A204.1 (cell line): Measurements from ENCODE around the gene SUPT5H.
"Not testable (repeated sequence)": the region's sequence is repeated elsewhere in the genome, so short reads cannot be mapped to it uniquely, and the experiment has no call there.

ENCODE experiments used
- FAIRE-seq: peaks from 2 replicates; lab custom pipeline; 2012; peaks lifted over from hg19 to GRCh38; lab: Jason Lieb, UNC

SUPT5H gene

DNA sequence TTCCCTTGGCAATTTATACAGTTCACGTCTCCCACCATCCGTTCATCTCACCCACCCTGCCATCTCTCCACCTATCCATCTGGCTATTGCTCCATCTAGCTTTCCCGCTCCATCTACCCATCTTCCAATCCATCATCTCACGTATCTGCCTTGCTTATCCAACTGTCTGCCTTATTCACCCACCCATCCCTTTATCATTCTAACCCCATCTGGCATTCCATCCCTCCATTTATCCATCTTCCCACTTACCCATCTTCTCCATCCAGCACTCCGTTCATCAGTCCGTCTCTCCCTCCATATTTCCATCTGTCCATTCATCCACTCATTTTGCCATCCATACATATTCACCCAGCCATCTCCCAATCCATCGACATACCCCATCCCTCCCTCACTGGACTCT is 19.6 kb upstream of the SUPT5H start:
- FAIRE-seq, result no peak

DNA sequence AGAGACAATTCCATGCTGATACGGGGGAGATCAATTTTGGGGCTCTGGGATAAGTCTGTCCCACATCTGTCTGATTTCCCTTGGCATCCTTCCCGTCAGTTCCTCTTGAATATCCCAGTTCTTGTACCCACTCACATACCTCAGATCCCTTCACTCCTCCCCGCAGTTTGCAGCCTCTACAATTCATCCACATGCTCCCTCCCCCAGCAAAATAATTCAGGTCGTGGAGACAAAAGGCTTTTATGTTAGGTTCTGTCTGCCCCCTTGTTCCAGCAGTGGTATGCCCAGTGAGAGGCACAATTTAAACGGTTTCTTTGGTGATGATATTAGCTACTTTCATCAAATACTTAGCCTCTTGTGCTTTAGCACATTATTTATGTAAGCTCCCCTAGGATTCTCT is 19.2 kb upstream of the SUPT5H start:
- FAIRE-seq, result no peak

DNA sequence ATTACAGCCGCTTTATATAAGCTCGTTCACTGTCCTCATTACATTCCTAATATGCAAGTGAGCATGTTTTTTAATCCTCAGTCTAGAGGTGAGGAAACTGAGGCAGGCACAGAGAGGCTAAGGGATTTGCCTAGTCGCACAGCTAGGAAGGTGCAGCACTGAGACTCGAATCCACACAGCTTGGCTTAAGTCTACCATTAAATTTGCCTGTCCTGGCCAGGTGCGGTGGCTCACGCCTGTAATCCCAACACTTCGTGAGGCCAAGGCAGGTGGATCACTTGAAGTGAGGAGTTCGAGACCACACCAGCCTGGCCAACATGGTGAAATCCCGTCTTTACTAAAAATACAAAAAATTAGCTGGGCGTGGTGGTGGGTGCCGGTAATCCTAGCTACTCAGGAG is 17.7 kb upstream of the SUPT5H start:
- FAIRE-seq, result no peak

DNA sequence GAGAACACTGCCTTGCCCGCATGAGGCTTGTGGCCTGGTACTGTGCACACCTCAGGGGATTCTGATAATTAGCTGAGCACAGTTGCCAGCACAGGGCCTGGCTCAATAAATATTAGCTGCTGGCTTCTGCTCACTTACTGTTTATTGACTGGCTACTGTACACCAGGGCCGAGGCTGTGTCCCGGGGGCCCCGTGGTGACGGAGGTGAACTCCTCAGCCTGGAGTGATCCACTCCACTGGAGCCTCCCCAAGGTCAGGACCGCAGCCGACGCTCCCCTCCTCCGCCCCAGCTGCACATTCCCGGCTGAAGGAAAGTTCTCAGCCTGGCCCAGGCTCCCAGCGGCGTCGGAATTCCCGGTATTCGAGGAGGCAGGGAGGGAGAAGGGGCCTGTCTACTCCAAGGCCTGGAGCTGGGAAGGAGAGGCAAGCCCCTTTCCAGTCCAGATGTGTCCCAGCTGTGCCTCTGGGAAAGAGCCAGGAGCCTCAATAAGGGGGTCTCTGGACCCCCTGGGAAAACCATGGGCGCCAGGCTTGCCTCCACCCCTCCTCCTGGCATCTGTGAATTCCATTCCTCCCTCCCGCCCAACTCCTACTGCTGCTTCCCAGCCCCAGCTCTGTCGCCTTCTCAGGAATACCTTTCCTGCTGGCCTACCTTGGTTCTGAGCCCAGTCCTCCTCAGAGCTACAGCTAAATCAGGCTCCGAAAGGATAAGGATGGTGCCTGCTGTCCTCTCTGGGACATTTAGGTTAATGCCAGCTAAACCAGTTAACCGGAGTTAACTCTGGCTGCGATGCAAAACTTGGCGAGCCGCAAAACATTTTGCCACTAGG is 16.9 kb upstream of the SUPT5H start:
- FAIRE-seq, result peak; percentile 25

- FAIRE-seq, result no peak
Observed at GRCh38 chr19:39430675-39431593, 14.4 kb upstream of the SUPT5H start.

GRCh38 chr19:39432677-39433025 is 12.7 kb upstream of the SUPT5H start:
- no peak for FAIRE-seq

DNA sequence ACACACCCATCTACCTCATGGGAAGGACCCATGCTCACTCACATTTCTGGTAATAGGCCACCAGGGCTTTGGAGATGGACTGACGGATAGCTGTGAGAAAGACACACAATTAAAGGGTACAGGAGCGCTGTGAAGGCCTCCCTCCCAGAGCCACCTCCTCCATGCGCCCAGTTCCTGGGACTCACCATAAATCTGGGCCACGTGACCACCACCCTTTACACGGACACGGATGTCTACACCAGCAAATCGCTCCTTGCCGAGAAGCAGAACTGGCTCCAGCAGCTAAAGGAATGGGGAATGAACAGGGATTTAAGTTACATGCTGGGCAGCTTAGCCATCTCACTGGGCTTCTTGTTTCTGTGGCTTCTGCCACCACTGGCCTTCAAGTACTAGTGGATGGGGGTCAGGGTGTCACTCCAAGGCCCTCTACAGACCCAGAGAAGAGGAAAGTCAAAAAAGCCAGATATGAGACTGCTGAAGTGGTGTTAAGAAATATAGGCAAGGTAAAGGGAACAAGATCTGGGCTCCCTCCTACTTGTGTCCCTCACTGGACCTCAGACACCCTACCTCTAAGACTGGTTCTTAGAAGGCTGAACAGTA is 11.8 kb upstream of the SUPT5H start:
- FAIRE-seq, result no peak

- no peak for FAIRE-seq
Observed at GRCh38 chr19:39434123-39435076, 11.0 kb upstream of the SUPT5H start.

DNA sequence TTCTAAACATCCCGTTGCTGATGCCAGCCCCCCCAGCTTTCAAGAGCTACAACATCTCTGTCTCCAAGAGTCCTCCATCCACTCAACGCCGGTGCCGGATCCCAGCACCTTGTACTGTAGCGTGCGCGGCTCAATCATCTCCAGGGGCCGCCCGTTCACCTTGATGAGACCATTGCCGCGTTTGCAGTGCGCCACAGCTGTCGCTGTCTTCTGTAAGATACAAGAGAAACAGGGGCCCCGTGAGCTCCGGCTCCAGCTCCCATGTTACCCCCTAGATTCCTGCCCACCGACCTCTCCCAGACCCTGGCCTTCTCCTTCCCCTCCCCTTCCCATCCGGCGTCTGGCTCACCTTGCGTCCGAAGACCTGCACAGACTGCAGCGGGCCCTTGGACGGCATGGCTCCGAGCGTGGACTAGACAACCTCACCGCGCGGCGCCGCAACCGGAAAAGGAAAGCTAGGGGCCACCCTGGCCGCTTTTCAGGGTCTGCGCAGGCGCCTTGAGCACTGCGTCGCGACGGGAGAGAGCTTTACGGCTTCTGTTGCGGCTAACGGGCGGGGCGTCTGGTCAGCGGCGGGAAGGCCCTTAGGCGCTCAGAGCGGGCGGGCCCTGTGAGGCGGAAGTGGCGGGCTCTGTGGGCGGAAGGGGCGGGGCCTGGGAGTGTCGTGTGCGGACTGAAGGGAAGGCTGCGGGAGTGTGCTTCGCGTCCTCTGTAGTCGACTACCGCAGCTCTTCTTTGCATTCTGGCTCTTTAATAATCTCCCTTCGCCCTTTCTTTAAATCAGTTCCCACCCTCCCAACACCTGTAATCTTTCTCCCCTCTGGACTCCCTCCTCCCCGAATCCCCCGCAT is 9.7 kb upstream of the SUPT5H start, which contains the start of gene RPS16:
Gene RPS16 (minus strand): TSS at position 451 of the 851 bp plus-strand sequence. CDS start 54 bp downstream, at position 397.
- FAIRE-seq, result peak; percentile 84

DNA sequence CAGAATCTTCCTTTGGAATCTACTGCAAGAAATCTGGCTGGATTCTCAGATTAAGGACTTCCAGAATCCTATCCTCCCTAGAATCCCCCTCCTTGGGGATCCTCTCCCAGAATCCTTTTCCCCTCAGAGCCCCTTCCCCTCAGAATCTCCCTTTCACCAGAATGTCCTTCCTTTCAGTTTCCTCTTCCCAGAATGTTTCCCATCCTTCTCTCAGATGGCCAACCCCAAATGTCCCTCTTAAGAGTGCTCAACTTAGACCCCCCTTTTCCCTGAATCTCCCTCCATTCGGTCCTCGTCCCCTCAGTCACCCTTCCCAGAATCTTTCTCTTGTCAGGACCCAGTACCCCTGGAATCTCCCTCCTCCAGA is 9.0 kb upstream of the SUPT5H start:
- no peak for FAIRE-seq

DNA sequence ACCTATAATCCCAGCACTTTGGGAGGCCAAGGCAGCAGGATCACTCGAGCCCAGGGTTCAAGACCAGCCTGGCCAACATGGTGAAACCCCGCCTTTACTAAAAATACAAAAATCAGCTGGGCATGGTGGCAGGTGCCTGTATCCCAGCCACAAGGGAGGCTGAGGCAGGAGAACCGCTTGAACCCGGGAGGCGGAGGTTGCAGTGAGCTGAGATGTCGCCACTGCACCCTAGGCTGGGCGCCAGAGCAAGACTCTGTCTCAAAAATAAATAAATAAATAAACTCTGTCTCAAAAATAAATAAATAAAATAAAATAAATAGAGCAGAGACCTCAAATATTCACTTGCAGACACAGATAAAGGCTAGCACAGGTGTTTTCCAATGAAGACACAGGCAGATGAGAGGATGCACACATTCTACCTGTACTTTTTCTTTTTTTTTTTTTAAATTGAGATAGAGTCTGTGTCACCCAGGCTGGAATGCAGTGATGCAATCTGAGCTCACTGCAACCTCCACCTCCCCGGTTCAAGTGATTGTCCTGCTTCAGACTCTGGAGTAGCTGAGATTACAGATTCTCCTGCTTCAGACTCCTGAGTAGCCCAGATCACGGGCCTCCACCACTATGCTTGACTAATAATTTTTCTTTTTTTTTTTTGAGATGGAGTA is 7.0 kb upstream of the SUPT5H start:
- FAIRE-seq, result no peak

DNA sequence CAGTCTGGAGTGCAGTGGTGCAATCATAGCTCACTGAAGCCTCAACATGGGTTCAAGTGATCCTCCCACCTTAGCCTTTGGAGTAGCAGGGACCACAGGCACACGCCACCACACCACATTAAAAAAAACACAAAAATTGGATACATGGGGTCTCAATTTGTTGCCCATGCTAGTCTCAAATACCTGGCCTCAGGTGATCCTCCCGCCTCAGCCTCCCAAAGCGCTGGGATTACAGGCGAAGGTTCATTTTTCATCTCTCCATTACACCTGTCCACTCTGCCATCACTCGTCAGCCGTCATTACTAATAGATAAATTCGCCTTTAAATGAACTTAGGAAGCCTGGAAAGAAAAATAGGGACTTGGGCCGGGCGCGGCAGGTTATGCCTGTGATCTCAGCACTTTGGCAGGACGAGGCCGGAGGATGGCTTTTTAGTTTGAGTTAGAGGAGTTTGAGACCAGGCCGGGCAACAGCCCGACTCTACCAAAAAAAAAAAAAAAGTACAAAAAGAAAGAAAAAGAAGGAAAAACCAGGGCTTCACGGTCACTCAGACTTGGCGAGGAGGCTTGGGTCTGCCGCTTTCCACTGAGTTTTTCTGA is 685 bp upstream of the SUPT5H start:
- no peak for FAIRE-seq

- no peak for FAIRE-seq
Observed at GRCh38 chr19:39446365-39447084, 1.1 kb downstream of the SUPT5H start.

- FAIRE-seq, result no peak
Observed at GRCh38 chr19:39448271-39448670, 2.9 kb downstream of the SUPT5H start.

DNA sequence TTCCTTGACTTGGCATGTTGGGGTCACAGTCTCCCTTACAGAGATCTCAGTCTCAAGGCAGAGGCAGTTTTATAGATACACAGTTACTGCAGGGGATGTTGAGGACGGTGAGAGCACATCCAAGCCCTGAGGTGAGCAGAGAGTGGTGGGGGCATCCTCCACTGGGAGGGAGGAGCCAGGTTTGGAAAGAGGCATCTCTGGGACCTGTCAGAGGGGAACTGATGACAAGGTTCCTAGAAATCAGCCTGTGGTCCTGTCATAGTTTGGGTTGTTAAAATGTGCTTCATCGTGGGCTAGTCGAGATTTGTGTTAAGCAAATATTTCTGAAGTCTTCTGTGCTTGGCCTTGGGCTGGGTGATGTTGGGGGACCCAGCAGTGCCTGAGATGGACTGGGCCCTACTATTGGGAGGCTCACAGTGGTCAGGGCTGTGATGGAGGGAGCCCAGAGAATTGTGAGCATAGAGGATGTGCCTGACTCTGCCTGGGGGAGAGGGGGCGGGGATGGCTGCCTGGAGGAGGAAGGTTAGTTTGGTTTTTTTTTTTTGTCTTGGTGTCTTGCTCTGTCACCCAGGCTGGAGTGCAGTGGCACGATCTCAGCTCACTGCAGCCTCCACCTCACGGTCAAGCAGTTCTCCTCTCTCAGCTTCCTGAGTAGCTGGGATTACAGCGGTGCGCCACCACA is 3.9 kb downstream of the SUPT5H start:
- FAIRE-seq, result no peak

DNA sequence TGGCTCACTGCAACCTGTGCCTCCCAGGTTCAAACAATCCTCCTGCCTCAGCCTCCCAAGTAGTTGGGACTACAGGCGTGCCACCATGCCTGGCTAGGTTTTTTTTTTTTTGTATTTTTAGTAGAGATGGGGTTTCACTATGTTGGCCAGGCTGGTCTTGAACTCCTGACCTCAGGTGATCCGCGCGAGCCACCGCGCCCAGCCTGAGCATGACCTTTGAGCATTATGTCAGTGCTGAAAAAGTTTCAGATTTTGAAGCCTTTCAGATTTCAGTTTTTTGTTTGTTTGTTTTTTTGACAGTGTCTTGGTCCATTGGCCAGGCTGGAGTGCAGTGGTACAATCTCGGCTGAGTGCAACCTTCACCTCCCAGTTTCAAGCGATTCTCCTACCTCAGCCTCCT is 5.9 kb downstream of the SUPT5H start:
- FAIRE-seq, result not testable (repeated sequence)

DNA sequence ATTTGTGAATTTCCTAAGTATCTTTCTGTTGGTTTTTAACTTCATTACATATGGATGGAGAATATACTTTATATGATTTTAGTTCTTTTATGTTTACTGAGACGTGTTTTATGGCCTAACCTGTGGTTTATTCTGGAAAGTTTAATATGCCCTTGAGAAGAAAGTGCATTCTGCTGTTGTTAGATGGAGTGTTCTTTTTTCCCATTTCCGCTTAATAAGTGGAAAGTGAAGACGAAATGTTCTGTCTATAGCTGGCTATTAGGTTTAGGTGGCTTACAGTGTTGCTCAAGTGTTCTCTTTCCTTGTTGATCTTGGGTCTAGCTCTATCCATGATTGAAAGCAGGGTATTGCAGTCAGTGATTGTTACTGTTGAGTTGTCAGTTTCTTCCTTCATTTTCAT is 18.0 kb downstream of the SUPT5H start:
- FAIRE-seq, result no peak

- no peak for FAIRE-seq
Observed at GRCh38 chr19:39465956-39466747, 20.8 kb downstream of the SUPT5H start.
